ENCODE measurements around the gene FLNA. TPM values are rescaled to one million over a fixed set of nuclear protein-coding genes. Genes with fewer than 3 reads are reported as not detected.
A peak's percentile ranks its signal among the peaks of the same experiment; 100 is the strongest.
"Not testable (repeated sequence)": the region's sequence is repeated elsewhere in the genome, so short reads cannot be mapped to it uniquely, and the experiment has no call there.

The FLNA gene
- total RNA-seq, 1 experiment from 2014 or later: 920 TPM

DNA sequence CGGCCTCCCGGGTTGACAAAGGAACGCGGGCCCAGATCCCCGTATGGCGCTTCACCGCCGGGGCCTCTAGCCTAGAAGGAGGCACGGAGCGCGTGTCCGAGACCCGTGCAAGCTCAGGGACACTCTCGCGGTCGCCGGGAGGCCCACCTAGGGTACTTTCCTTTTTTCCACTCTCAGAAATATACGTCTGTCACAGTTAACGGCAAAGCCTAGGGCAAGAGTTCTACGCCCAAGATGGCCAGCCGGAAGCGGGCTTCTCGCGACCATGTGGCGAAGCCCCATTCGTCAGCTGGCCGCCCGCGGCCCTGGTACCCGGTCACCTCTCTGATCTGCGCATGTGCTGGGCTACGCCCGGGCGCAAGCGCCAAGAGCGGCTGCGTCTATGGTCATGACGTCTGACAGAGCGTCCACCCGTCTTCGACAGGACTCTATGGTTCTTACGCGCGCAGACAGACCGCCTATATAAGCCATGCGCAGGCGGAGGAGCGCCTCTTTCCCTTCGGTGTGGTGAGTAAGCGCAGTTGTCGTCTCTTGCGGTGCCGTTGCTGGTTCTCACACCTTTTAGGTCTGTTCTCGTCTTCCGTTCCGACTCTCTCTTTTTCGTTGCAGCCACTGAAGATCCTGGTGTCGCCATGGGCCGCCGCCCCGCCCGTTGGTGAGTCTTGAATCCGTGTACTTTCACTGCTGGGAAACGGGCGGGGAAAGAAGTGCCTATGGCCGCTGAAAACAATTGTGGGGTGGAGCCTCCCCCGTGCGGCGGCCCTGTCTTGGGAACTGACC lies 23.6 kb upstream of the FLNA start, which contains the start of gene RPL10:
RPL10 (plus strand) TSS at position 490 of the 780 bp plus-strand sequence; CDS start at position 633, 143 bp downstream.
- H3K36me3 ChIP-seq (ENCODE audit: control insufficient read depth, insufficient read depth, low read length): peaks cover 10% of the 10 kb centered on the region
- BruUV-seq (replicated peaks): no TSS peak
- ChIA-PET POLR2A (interaction anchor here (0.6 to 1.3 kb wide), 5 partner anchors 129 to 571 kb away, joined by 3 read pairs; partner anchors contain the start of genes G6PD and IKBKG), CTCF (interaction anchor here (0.6 to 0.8 kb wide), 2 partner anchors 10 to 27 kb away, joined by 3 to 7 read pairs; no protein-coding TSS in a partner anchor)
- no peaks in the 10 kb centered on the region for H3K9me3 ChIP-seq (ENCODE audit: control insufficient read depth, insufficient read depth, low read depth, low read length)
- in situ Hi-C loops (cut with HindIII; ENCODE audit: low pct_unique_long_range_greater_than_20kb, low sequenced_read_pairs) (no loop called here), intact Hi-C loops (cut with micrococcal nuclease; ENCODE audit: unreplicated experiment) (no loop called here)
- TF ChIP-seq TCF7L2 (IDR thresholded peaks at IDR 0.05; ENCODE audit: low read depth, low read length) (peak; percentile 40; the same call in 1 of the 2 replicates), POLR2AphosphoS5 (IDR thresholded peaks at IDR 0.05; ENCODE audit: low read depth, low read length) (peak; percentile 100), SIN3A (IDR thresholded peaks at IDR 0.05; ENCODE audit: borderline replicate concordance, insufficient read depth, low read depth, low read length) (0 out of 2 replicates have a peak, but pooled peaks have one; percentile 91), REST (IDR thresholded peaks at IDR 0.05; ENCODE audit: insufficient read depth in 1 of 2, low read depth in 2 of 2, low read length in 1 of 2) (peak in 1 of 2 experiments; percentile 67; a peak in 1 of 4 replicates)
- TF ChIP-seq, protein P1, sequence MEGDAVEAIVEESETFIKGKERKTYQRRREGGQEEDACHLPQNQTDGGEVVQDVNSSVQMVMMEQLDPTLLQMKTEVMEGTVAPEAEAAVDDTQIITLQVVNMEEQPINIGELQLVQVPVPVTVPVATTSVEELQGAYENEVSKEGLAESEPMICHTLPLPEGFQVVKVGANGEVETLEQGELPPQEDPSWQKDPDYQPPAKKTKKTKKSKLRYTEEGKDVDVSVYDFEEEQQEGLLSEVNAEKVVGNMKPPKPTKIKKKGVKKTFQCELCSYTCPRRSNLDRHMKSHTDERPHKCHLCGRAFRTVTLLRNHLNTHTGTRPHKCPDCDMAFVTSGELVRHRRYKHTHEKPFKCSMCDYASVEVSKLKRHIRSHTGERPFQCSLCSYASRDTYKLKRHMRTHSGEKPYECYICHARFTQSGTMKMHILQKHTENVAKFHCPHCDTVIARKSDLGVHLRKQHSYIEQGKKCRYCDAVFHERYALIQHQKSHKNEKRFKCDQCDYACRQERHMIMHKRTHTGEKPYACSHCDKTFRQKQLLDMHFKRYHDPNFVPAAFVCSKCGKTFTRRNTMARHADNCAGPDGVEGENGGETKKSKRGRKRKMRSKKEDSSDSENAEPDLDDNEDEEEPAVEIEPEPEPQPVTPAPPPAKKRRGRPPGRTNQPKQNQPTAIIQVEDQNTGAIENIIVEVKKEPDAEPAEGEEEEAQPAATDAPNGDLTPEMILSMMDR (IDR thresholded peaks at IDR 0.05): no peak
- peak within 1 kb of the TSS; percentile 82 to 99 for H3K4me3 ChIP-seq (ENCODE audit: low read depth in 2 of 2, low read length in 2 of 2)
- peak within 1 kb of the TSS; percentile 99 for H3K27ac ChIP-seq (ENCODE audit: low read length)
- ATAC-seq: peak; percentile 85
- no peaks in the 10 kb centered on the region for H3K27me3 ChIP-seq (ENCODE audit: control insufficient read depth, insufficient read depth, low read length)
- peak; percentile 96 for DNase-seq (ENCODE audit: low read depth, low spot score)
- H3K4me1 ChIP-seq (ENCODE audit: control insufficient read depth, insufficient read depth, low read length): peaks cover 29% of the 10 kb centered on the region

DNA sequence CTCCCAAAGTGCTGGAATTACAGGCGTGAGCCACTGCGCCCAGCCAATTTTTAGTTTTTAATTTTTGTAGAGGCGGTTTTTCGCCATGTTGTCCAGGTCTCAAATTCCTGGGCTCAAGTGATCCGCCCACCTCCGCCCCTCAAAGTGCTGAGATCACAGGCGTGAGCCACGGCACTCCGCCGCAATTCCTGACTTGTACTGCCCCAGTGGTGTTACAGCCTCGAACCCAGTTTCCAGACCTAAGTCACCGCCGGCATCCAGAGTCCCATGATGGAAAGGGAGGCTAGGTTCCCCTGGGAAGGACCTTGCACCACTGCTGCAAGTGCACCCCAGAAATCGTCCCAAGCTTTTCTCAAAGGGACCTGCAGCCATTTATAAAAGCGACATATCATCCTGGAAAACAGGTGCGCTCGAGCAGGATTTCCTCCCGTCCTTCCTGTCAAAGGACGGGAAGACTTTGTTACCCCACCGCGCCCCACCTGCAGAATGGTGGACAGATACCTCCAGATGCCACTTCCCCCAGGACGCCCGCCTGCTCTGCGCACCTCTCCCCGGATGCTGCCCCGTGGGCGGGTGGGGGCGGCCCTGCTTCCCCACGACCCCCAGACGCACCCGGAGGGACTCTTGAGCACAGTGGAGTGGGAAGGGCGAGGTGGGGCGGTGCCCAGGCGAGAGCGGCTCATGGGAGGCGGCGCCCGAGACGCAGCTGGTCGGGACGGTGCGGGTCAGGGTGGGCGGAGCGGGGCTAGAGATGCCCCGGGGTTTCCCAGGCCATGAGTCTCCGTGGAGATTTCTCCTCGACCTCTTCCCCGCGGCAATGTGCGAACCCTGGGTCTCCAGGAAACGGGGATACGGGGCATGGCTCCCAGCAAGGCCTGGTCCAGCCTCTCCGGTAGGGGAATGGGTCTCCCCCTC lies 22.8 kb upstream of the FLNA start:
- ChIA-PET POLR2A (interaction anchor here (0.6 to 1.3 kb wide), 4 partner anchors 130 to 572 kb away, joined by 3 read pairs; partner anchors contain the start of genes G6PD and IKBKG), CTCF (interaction anchor here (0.6 kb wide), 1 partner anchor 28 kb away, joined by 7 read pairs; no protein-coding TSS in a partner anchor)
- intact Hi-C loops (cut with micrococcal nuclease; ENCODE audit: unreplicated experiment) (no loop called here), in situ Hi-C loops (cut with HindIII; ENCODE audit: low pct_unique_long_range_greater_than_20kb, low sequenced_read_pairs) (no loop called here)
- Histone ChIP-seq H3K9me3 (ENCODE audit: control insufficient read depth, insufficient read depth, low read depth, low read length) (no peaks in the 10 kb centered on the region), H3K4me3 (ENCODE audit: low read depth in 2 of 2, low read length in 2 of 2) (peak overlapping the region; percentile 82 to 99), H3K27ac (ENCODE audit: low read length) (peak overlapping the region; percentile 99), H3K27me3 (ENCODE audit: control insufficient read depth, insufficient read depth, low read length) (no peaks in the 10 kb centered on the region), H3K36me3 (ENCODE audit: control insufficient read depth, insufficient read depth, low read length) (peaks cover 10% of the 10 kb centered on the region), H3K4me1 (ENCODE audit: control insufficient read depth, insufficient read depth, low read length) (peaks cover 26% of the 10 kb centered on the region)
- DNase-seq (ENCODE audit: low read depth, low spot score): no peak
- ATAC-seq: peak; percentile 81
- TF ChIP-seq TCF7L2 (IDR thresholded peaks at IDR 0.05; ENCODE audit: low read depth, low read length): no peak
- TF ChIP-seq SIN3A (IDR thresholded peaks at IDR 0.05; ENCODE audit: borderline replicate concordance, insufficient read depth, low read depth, low read length): peak; percentile 61; the same call in 1 of the 2 replicates
- BruUV-seq (replicated peaks): TSS peak; percentile 66

- H3K27ac ChIP-seq (ENCODE audit: low read length); CTCF ChIA-PET; ATAC-seq; H3K9me3 ChIP-seq (ENCODE audit: control insufficient read depth, insufficient read depth, low read depth, low read length); H3K27me3 ChIP-seq (ENCODE audit: control insufficient read depth, insufficient read depth, low read length); in situ Hi-C loops (cut with HindIII; ENCODE audit: low pct_unique_long_range_greater_than_20kb, low sequenced_read_pairs); H3K4me3 ChIP-seq (ENCODE audit: low read depth in 2 of 2, low read length in 2 of 2); BruUV-seq (replicated peaks); DNase-seq (ENCODE audit: low read depth, low spot score); intact Hi-C loops (cut with micrococcal nuclease; ENCODE audit: unreplicated experiment); POLR2A ChIA-PET; H3K36me3 ChIP-seq (ENCODE audit: control insufficient read depth, insufficient read depth, low read length): not testable (repeated sequence)
- H3K4me1 ChIP-seq (ENCODE audit: control insufficient read depth, insufficient read depth, low read length): peaks cover 18% of the 10 kb centered on the region
Measured at GRCh38 chrX:154396363-154396762, 21.9 kb upstream of the FLNA start.

DNA sequence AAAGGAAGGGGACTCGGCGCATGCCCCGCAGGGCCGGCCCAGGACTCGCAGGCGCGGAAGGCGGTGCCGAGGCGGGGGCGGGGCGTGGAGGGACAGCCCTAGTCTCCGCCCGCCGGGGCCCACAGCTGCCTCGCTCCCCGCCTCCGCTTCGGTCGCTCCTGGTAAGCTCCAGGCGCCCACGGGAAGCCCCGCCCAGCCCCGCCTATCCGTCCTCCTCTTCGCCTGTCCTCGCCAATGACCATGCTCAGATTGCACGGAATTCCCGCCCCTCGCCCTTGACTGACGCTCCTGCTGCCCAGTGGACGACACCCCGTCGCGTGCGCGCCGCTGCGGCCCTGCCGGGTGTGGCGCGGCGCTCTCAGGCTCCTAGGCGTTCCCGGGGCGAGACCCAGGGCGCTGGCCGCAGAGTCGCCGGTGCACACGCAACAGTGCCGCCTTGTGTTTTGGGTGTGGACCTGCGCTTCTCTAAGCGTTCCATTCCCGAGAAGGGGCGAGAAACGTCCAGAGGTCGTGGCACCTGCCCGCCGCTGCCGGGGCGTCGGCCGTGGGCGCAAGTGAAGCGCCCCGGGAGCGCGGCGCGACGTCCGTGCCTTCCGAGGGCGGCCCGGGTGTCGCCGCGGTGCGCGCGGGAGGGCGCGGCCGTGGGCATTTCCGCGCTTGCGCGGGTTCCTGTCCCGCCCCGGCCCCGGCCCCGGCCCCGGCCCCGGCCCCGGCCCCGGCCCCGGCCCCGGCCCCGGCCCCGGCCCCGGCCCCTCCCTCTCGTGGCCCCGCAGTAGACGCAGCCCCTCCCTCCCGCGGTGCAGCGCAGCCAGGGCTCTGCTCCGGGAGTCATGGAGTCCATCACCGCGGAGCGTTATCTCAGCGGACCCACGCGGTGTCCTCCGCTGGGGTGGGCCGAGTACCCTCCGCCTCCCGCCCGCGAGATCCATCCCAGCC lies 15.6 kb upstream of the FLNA start:
- ATAC-seq: peak; percentile 85
- POLR2A ChIA-PET; H3K27ac ChIP-seq (ENCODE audit: low read length); BruUV-seq (replicated peaks); in situ Hi-C loops (cut with HindIII; ENCODE audit: low pct_unique_long_range_greater_than_20kb, low sequenced_read_pairs); H3K4me1 ChIP-seq (ENCODE audit: control insufficient read depth, insufficient read depth, low read length); intact Hi-C loops (cut with micrococcal nuclease; ENCODE audit: unreplicated experiment); H3K9me3 ChIP-seq (ENCODE audit: control insufficient read depth, insufficient read depth, low read depth, low read length); H3K4me3 ChIP-seq (ENCODE audit: low read depth in 2 of 2, low read length in 2 of 2); DNase-seq (ENCODE audit: low read depth, low spot score); CTCF ChIA-PET; H3K36me3 ChIP-seq (ENCODE audit: control insufficient read depth, insufficient read depth, low read length); H3K27me3 ChIP-seq (ENCODE audit: control insufficient read depth, insufficient read depth, low read length): not testable (repeated sequence)
